ENCODE results near the gene RRP9. TPM values are rescaled to one million over a fixed set of nuclear protein-coding genes. Genes with fewer than 3 reads are reported as not detected.

RRP9 gene
- total and polyA plus RNA-seq, 10 of the 15 experiments (the other 5 are each of a cell fraction or from before 2014, with no cell fraction given): 4.7 to 91.5 (median 41.7) TPM

DNA sequence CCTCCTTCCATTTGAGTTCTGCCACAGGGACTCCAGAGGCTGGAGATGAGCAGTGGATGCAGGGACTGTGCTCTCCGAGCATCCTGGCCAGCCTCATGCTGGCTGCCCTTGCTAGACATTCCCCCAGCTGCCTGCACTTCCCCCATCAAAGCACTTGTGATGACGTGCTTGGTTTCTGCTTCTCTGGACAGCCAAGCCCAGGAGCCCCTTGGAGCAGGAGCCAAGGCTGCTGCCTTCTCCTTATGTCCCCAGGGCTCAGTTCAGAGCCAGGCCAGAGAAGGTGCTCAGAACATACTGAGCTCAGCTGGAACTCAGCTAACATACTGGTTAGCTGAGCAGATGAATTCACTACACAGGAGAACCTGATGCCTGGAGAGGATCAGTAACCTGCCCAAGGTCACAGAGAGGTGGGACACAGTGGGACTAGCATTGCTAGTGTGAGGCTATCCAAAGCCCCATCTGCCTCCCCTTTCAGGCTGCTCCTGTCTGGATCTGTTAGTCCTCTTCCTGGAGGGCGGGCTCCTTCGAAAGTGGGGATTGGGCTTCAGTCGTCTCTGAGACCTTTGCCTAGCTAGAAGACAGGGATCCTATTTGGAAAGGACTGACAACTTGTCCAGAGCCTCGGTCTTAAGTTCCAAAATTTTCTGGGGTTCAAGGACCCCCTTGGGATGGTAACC lies 21.3 kb upstream of the RRP9 start:
- H3K27me3 ChIP-seq (replicated peaks in 1 of 2; ENCODE audit: control insufficient read depth in 2 of 2, insufficient read depth in 2 of 2, low read length in 1 of 2): no peaks in the 10 kb centered on the region; a peak in 2 of 4 replicates
- SMC1A ChIA-PET (ENCODE audit: uncharacterized antibody, unreplicated experiment): interaction anchor here (1.5 kb wide), 1 partner anchor 12 kb away, joined by 3 read pairs; no protein-coding TSS in a partner anchor
- CTCF ChIA-PET: interaction anchor here (0.8 to 1.7 kb wide), 3 partner anchors 11 to 22 kb away, joined by 3 to 7 read pairs (median 3); partner anchors contain the start of genes ABHD14A, ABHD14B and RRP9
- intact Hi-C loops (cut with micrococcal nuclease; ENCODE audit: unreplicated experiment): no loop called here
- no peaks in the 10 kb centered on the region for H3K36me3 ChIP-seq (ENCODE audit: control insufficient read depth in 2 of 2, insufficient read depth in 2 of 2, low read length in 1 of 2)
- no peak for TF ChIP-seq TCF7 (IDR thresholded peaks at IDR 0.05; ENCODE audit: borderline replicate concordance)
- TF ChIP-seq, protein P1, sequence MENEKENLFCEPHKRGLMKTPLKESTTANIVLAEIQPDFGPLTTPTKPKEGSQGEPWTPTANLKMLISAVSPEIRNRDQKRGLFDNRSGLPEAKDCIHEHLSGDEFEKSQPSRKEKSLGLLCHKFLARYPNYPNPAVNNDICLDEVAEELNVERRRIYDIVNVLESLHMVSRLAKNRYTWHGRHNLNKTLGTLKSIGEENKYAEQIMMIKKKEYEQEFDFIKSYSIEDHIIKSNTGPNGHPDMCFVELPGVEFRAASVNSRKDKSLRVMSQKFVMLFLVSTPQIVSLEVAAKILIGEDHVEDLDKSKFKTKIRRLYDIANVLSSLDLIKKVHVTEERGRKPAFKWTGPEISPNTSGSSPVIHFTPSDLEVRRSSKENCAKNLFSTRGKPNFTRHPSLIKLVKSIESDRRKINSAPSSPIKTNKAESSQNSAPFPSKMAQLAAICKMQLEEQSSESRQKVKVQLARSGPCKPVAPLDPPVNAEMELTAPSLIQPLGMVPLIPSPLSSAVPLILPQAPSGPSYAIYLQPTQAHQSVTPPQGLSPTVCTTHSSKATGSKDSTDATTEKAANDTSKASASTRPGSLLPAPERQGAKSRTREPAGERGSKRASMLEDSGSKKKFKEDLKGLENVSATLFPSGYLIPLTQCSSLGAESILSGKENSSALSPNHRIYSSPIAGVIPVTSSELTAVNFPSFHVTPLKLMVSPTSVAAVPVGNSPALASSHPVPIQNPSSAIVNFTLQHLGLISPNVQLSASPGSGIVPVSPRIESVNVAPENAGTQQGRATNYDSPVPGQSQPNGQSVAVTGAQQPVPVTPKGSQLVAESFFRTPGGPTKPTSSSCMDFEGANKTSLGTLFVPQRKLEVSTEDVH (IDR thresholded peaks at IDR 0.05; ENCODE audit: low read depth, partially characterized antibody): no peak
- TF ChIP-seq PAX5 (IDR thresholded peaks at IDR 0.05; ENCODE audit: borderline replicate concordance, low read depth, low read length): no peak
- no peak for TF ChIP-seq HDAC6 (IDR thresholded peaks at IDR 0.05; ENCODE audit: unreplicated experiment)
- no peak for TF ChIP-seq HDGF (IDR thresholded peaks at IDR 0.05)
- TF ChIP-seq PML (IDR thresholded peaks at IDR 0.05; ENCODE audit: low read length): no peak
- no peaks in the 10 kb centered on the region for H3K9me3 ChIP-seq (replicated peaks; ENCODE audit: control insufficient read depth, insufficient read depth, low read length)
- no peak overlapping the region for H3K9ac ChIP-seq (ENCODE audit: control insufficient read depth, insufficient read depth, low read length)
- no peak overlapping the region for H3K27ac ChIP-seq (ENCODE audit: control insufficient read depth, insufficient read depth)
- no peak for DNase-seq (ENCODE audit: low read depth, low spot score)
- BruUV-seq (replicated peaks): no TSS peak
- no peak for FAIRE-seq
- RAD21 ChIA-PET (ENCODE audit: unreplicated experiment): interaction anchor here (1.1 kb wide), 1 partner anchor 40 kb away, joined by 3 read pairs; no protein-coding TSS in a partner anchor
- WGBS (ENCODE audit: insufficient coverage, insufficient replicate concordance, low lambda C conversion rate, missing lambda C conversion rate): 60% methylated on average over 6 of the region's 6 CpGs
- no peak for ATAC-seq
- H3K4me3 ChIP-seq: no peak overlapping the region
- no peak overlapping the region for H3K4me2 ChIP-seq (ENCODE audit: control insufficient read depth, insufficient read depth)
- peaks cover 4% of the 10 kb centered on the region; the same call in 1 of the 2 replicates for H3K4me1 ChIP-seq (ENCODE audit: control insufficient read depth, insufficient read depth, low read length)
- no peak overlapping the region for H2AFZ ChIP-seq (ENCODE audit: control insufficient read depth, low read depth, low read length)
- in situ Hi-C loops (cut with MboI): no loop called here
- POLR2A ChIA-PET: interaction anchor here (0.6 kb wide), 1 partner anchor 21 kb away, joined by 3 read pairs; the partner anchor contains the start of genes PARP3 and RRP9
- no peaks in the 10 kb centered on the region for H3K79me2 ChIP-seq (ENCODE audit: control insufficient read depth, insufficient read depth, low read length)
- no peaks in the 10 kb centered on the region for H4K20me1 ChIP-seq (ENCODE audit: control insufficient read depth, insufficient read depth)
